ENCODE measurements around the gene ARL4D. TPM values are rescaled to one million over a fixed set of nuclear protein-coding genes. Genes with fewer than 3 reads are reported as not detected.

The ARL4D gene
- total RNA-seq, 2 donors from 2014 or later, result 1.5 to 7.3 TPM

GRCh38 chr17:43445009-43445589, 46.3 kb downstream of the ARL4D start:
- ATAC-seq, result peak; percentile 58
- no peak for DNase-seq
- intact Hi-C loops (cut with DNase I, micrococcal nuclease), result no loop called here

GRCh38 chr17:43446773-43447172, 48.0 kb downstream of the ARL4D start:
- no peak for DNase-seq
- ATAC-seq, result no peak
- intact Hi-C loops (cut with DNase I, micrococcal nuclease), result no loop called here

GRCh38 chr17:43448720-43449469, 50.1 kb downstream of the ARL4D start:
- no peak for ATAC-seq

GRCh38 chr17:43449470-43450248, 50.9 kb downstream of the ARL4D start:
- no peak for ATAC-seq
- DNase-seq, result no peak
- intact Hi-C loops (cut with DNase I, micrococcal nuclease), result no loop called here

More at GRCh38 chr17:43448720-43449469, 50.1 kb downstream of the ARL4D start:
- intact Hi-C loops (cut with DNase I, micrococcal nuclease), result no loop called here
- DNase-seq, result no peak

Other genes starting within 250 kb of the ARL4D start
- 100 to 1,000 TPM; 103 to 131 TPM for gene NBR1, start 227.8 kb upstream of the ARL4D start, total RNA-seq
- gene TMEM106A, start 187.1 kb upstream of the ARL4D start, total RNA-seq, result 1 to 10 TPM; 9.3 to 9.7 TPM
- gene CCDC200, start 170.4 kb upstream of the ARL4D start, total RNA-seq, result not detected
- gene RNU2-1, start 165.0 kb upstream of the ARL4D start, total RNA-seq, result 1,000 to 10,000 TPM; 4,822 to 6,579 TPM
- 10 to 100 TPM; 42.5 to 49.8 TPM for gene DHX8, start 85.0 kb downstream of the ARL4D start, total RNA-seq
- under 1 TPM; 0.89 to 0.95 TPM for gene ETV4, start 147.3 kb downstream of the ARL4D start, total RNA-seq

Measured in left colon (tissue), 2 donors.